CD4-positive, CD25-positive, alpha-beta regulatory T cell (primary cell): ENCODE results near the gene TRPC4AP. TPM values are rescaled to one million over a fixed set of nuclear protein-coding genes. Genes with fewer than 3 reads are reported as not detected.
"Not testable (repeated sequence)": the region's sequence is repeated elsewhere in the genome, so short reads cannot be mapped to it uniquely, and the experiment has no call there.

Source experiments
- ATAC-seq, 2 donors: fragments of 150-1000 bp; cut with Tn5 transposase; one replicate each; pipeline ENCODE4 v1.10.0; 2021; ENCODE audit warnings: low read depth in 2 of 2, moderate number of reproducible peaks in 2 of 2, moderate library complexity in 1 of 2
- DNase-seq, 3 donors: peaks; one replicate each; pipeline versions ENCODE4 v3.0.0 to v3.0.0-alpha.2; 2012 to 2022; ENCODE audit warnings: mixed read lengths in 1 of 3
- H3K27ac ChIP-seq: one replicate; pipeline ENCODE4 v1.7.0; 2013; ENCODE audit warnings: mild to moderate bottlenecking, low read length; ENCODE audit not compliant: insufficient read depth, poor library complexity, severe bottlenecking
- H3K27me3 ChIP-seq: one replicate; pipeline ENCODE4 v1.7.0; 2013; ENCODE audit warnings: low read length; ENCODE audit not compliant: control insufficient read depth, insufficient read depth
- H3K36me3 ChIP-seq: one replicate; pipeline ENCODE4 v1.7.0; 2013; ENCODE audit warnings: mild to moderate bottlenecking, low read length, moderate library complexity; ENCODE audit not compliant: control insufficient read depth, insufficient read depth
- H3K4me1 ChIP-seq: 2 replicates; pipeline ENCODE4 v1.7.0; 2013; ENCODE audit warnings: mild to moderate bottlenecking, low read length; ENCODE audit not compliant: insufficient read depth, control insufficient read depth, poor library complexity, severe bottlenecking
- H3K4me3 ChIP-seq: one replicate; pipeline ENCODE4 v1.7.0; 2013; ENCODE audit warnings: low read depth, mild to moderate bottlenecking, low read length, moderate library complexity
- H3K9me3 ChIP-seq, 2 experiments: 1 replicate in 1 of 2; 2 replicates in 1 of 2; pipeline ENCODE4 v1.7.0; 2013; ENCODE audit warnings: low read length in 2 of 2, mild to moderate bottlenecking in 1 of 2, moderate library complexity in 1 of 2; ENCODE audit not compliant: control insufficient read depth in 2 of 2
- H3K27ac Mint-ChIP-seq, 3 donors: one replicate each; pipeline ENCODE4 v1.8.0; 2020 to 2022; ENCODE audit warnings: mild to moderate bottlenecking in 3 of 3, mixed read lengths in 3 of 3, moderate library complexity in 2 of 3
- H3K27me3 Mint-ChIP-seq: one replicate; pipeline ENCODE4 v1.8.0; 2022; ENCODE audit warnings: mild to moderate bottlenecking, mixed read lengths
- H3K36me3 Mint-ChIP-seq: one replicate; pipeline ENCODE4 v1.8.0; 2020; ENCODE audit warnings: mixed read lengths
- H3K4me1 Mint-ChIP-seq, 4 donors: one replicate each; pipeline ENCODE4 v1.8.0; 2020 to 2022; ENCODE audit warnings: mixed read lengths in 4 of 4, mild to moderate bottlenecking in 1 of 4
- H3K4me3 Mint-ChIP-seq, 4 donors: one replicate each; pipeline ENCODE4 v1.8.0; 2020 to 2022; ENCODE audit warnings: mild to moderate bottlenecking in 4 of 4, mixed read lengths in 4 of 4, moderate library complexity in 3 of 4
- H3K9me3 Mint-ChIP-seq, 7 donors: one replicate each; pipeline ENCODE4 v1.8.0; 2020 to 2022; ENCODE audit warnings: mixed read lengths in 7 of 7, mild to moderate bottlenecking in 3 of 7, moderate library complexity in 2 of 7
- polyA plus RNA-seq, 4 donors: library from polyadenylated mRNA; unstranded; fragments of 300-500 nt; fragmentation: Illumina TruSeq; gene quantifications; one replicate each; pipeline ENCODE4 v1.2.3, GENCODE V29; 2021
- total RNA-seq: library from RNA; stranded (reverse); gene quantifications from one replicate; pipeline ENCODE4 v1.2.3, GENCODE V29; 2022

Gene TRPC4AP
- total and polyA plus RNA-seq, 5 donors from 2014 or later = 58.7 to 76.4 (median 61.2) TPM

DNA sequence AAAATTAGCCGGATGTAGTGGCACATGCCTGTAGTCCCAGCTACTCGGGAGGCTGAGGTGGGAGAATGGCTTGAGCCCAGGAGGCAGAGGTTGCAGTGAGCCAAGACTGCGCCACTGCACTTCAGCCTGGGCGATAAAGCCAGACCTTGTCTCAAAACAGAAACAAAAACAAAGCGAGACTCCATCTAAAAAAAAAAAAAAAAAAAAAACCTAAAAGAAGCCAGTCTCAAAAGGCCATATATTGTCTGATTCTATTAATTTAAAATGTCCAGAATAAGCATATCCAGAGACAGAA, 12.3 kb downstream of the TRPC4AP start:
- not testable (repeated sequence) for ATAC-seq, H3K27me3 Mint-ChIP-seq, H3K9me3 ChIP-seq, DNase-seq, H3K27me3 ChIP-seq, H3K9me3 Mint-ChIP-seq
- peaks cover 19% of the 10 kb centered on the region for H3K36me3 Mint-ChIP-seq
- Histone ChIP-seq H3K4me1 (peaks cover 44% of the 10 kb centered on the region), H3K4me3 (peak overlapping the region; percentile 61), H3K36me3 (peaks cover 14% of the 10 kb centered on the region), H3K27ac (peak overlapping the region; percentile 69)
- peak overlapping the region in 2 of 3 donors; percentile 80 to 88 for H3K27ac Mint-ChIP-seq
- peaks cover 32 to 60% (median 42%) of the 10 kb centered on the region in 4 donors for H3K4me1 Mint-ChIP-seq
- H3K4me3 Mint-ChIP-seq = peak overlapping the region; percentile 46 to 75 (median 60)

DNA sequence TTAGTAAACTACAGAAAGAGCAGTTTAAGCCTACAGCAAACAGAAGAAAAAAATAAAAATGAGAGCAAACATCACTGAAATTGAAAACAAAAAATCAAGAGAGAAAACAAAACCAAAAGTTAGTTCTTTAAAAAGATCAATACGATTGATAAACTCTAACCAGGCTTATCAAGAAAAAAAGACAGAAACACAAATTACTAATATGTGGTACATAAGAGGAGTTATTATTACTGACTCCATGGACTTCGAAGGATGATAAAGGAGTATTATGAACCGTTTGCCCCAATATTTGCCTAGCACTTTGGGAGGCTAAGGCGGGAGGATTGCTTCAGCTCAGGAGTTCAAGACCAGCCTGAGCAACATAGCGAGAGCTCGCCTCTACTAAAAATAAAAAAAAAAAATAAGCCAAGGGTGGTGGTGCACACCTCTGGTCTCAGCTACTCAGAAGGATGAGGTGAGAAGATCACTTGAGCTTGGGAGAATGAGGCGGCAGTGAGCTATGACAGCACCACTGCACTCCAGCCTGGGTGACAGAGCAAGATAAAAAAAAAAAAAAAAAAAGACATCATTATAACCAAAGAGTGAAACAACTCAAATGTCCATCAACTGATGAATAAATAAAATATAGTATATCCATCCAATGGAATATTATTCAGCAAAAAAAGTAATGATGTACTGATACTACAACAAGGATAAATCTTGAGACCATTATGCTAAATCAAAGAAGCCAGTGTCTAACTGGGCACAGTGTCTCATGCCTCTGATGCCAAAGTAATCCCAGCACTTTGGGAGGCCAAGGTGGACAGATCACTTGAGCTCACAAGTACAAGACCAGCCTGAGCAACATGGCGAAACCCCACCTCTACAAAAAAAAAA, 12.9 kb downstream of the TRPC4AP start:
- Mint-ChIP-seq H3K4me3 (peak overlapping the region; percentile 64 to 90 (median 80)), H3K4me1 (peaks cover 29 to 55% (median 37%) of the 10 kb centered on the region in 4 donors), H3K36me3 (peaks cover 23% of the 10 kb centered on the region), H3K27ac (peak overlapping the region; percentile 1 to 88 (median 80)), H3K27me3 (no peaks in the 10 kb centered on the region), H3K9me3 (peaks cover 0 to 1% (median 0%) of the 10 kb centered on the region in 7 donors)
- Histone ChIP-seq H3K36me3 (peaks cover 14% of the 10 kb centered on the region), H3K4me3 (peak overlapping the region; percentile 61), H3K4me1 (peaks cover 40% of the 10 kb centered on the region), H3K27ac (peak overlapping the region; percentile 69), H3K27me3 (no peaks in the 10 kb centered on the region), H3K9me3 (no peaks in the 10 kb centered on the region)
- no peak for DNase-seq
- peak in 1 of 2 donors; percentile 16 for ATAC-seq

GRCh38 chr20:35077872-35078271, 14.7 kb downstream of the TRPC4AP start:
- H3K27ac Mint-ChIP-seq = peak overlapping the region in 1 of 3 donors; percentile 31
- no peaks in the 10 kb centered on the region for H3K27me3 ChIP-seq
- no peaks in the 10 kb centered on the region for H3K9me3 ChIP-seq
- ATAC-seq (no peak), DNase-seq (no peak)
- H3K4me1 ChIP-seq = peaks cover 29% of the 10 kb centered on the region
- H3K4me3 ChIP-seq = no peak overlapping the region
- no peak overlapping the region for H3K27ac ChIP-seq
- H3K9me3 Mint-ChIP-seq = peaks cover 0 to 3% (median 0%) of the 10 kb centered on the region in 7 donors
- no peaks in the 10 kb centered on the region for H3K27me3 Mint-ChIP-seq
- H3K36me3 Mint-ChIP-seq = peaks cover 32% of the 10 kb centered on the region
- H3K4me1 Mint-ChIP-seq = peaks cover 23 to 51% (median 35%) of the 10 kb centered on the region in 4 donors
- H3K36me3 ChIP-seq = peaks cover 14% of the 10 kb centered on the region
- H3K4me3 Mint-ChIP-seq = no peak overlapping the region

DNA sequence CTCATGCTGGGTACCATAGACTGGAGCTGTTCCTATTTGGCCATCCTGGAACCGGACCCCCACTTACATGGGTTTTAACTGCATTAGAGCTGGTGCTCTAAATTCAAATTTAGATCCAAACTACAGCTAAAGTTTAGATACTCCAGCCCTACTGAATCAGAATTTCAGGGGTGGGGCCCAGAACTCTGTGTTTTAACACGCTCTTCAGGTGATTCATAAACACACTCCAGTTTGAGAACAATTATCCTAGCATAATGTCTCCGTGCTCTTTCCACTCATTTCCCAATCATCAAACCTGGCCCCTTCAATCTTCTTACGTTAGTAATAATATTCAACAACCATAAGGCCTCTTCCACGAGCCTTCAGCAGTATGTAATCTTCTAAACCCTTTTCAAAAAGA, 15.3 kb downstream of the TRPC4AP start:
- Mint-ChIP-seq H3K4me3 (no peak overlapping the region), H3K36me3 (peaks cover 37% of the 10 kb centered on the region), H3K4me1 (peaks cover 23 to 47% (median 35%) of the 10 kb centered on the region in 4 donors), H3K9me3 (peaks cover 0 to 3% (median 0%) of the 10 kb centered on the region in 7 donors), H3K27ac (no peak overlapping the region), H3K27me3 (no peaks in the 10 kb centered on the region)
- ATAC-seq (no peak), DNase-seq (no peak)
- Histone ChIP-seq H3K27me3 (no peaks in the 10 kb centered on the region), H3K4me1 (peaks cover 29% of the 10 kb centered on the region), H3K9me3 (no peaks in the 10 kb centered on the region), H3K36me3 (peaks cover 14% of the 10 kb centered on the region), H3K4me3 (no peak overlapping the region), H3K27ac (no peak overlapping the region)

GRCh38 chr20:35071436-35072153, 21.0 kb downstream of the TRPC4AP start:
- H3K4me1 ChIP-seq, H3K4me3 ChIP-seq, H3K4me3 Mint-ChIP-seq, H3K27me3 Mint-ChIP-seq, DNase-seq, ATAC-seq, H3K9me3 Mint-ChIP-seq, H3K27me3 ChIP-seq, H3K27ac ChIP-seq, H3K9me3 ChIP-seq: not testable (repeated sequence)
- Mint-ChIP-seq H3K27ac (peak overlapping the region in 1 of 3 donors; percentile 15), H3K36me3 (peaks cover 50% of the 10 kb centered on the region), H3K4me1 (peaks cover 14 to 46% (median 41%) of the 10 kb centered on the region in 4 donors)
- H3K36me3 ChIP-seq = peaks cover 27% of the 10 kb centered on the region

DNA sequence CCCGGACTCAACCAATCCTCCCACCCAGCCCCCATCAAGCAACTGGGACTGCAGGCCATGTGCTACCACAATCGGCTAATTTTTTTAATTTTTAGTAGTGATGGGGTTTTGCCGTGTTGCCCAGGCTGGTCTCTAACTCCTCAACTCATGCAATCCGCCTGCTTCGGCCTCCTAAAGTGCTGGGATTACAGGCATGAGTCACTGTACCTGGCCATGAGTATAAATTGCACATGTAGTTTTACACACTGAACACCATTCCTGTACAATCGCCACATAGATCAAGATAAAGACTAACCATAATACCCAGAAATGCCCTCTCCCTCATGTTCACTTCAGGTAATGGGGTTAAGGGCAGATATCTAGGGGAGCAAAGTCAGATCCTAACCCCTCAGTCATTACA, 26.4 kb downstream of the TRPC4AP start:
- H3K4me3 Mint-ChIP-seq = no peak overlapping the region
- no peak for ATAC-seq

DNA sequence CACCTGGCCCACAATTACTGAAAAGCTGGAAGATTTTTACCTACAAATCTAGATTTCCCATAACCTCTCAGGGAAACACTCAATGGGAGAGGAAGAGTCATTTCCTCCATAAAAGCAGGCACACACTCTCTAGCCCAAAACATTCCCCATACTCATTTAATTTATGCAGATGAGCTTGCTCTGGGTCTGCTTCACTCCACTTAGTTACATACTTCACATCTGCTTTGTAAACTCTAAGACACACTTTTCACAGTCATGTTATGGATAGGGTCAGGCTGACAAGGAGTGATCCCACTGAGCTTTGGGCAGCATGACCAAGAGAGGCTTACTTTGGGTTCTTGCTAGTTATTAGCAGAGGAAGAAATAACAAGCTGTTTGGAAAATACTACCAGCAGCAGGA, 27.4 kb downstream of the TRPC4AP start:
- Histone ChIP-seq H3K27me3 (no peaks in the 10 kb centered on the region), H3K4me3 (no peak overlapping the region), H3K27ac (no peak overlapping the region), H3K4me1 (peaks cover 21% of the 10 kb centered on the region), H3K36me3 (peaks cover 44% of the 10 kb centered on the region), H3K9me3 (no peaks in the 10 kb centered on the region)
- no peaks in the 10 kb centered on the region for H3K27me3 Mint-ChIP-seq
- DNase-seq (no peak), ATAC-seq (no peak)
- H3K4me1 Mint-ChIP-seq = peaks cover 48 to 81% (median 67%) of the 10 kb centered on the region in 4 donors
- H3K9me3 Mint-ChIP-seq = no peaks in the 10 kb centered on the region
- H3K4me3 Mint-ChIP-seq = peak overlapping the region in 1 of 4 donors; percentile 3
- peaks cover 42% of the 10 kb centered on the region for H3K36me3 Mint-ChIP-seq
- peak overlapping the region in 2 of 3 donors; percentile 43 to 44 for H3K27ac Mint-ChIP-seq

More for the DNA sequence above, 26.4 kb downstream of the TRPC4AP start:
- H3K4me1 Mint-ChIP-seq = peaks cover 51 to 77% (median 70%) of the 10 kb centered on the region in 4 donors
- no peaks in the 10 kb centered on the region for H3K27me3 Mint-ChIP-seq
- peaks cover 43% of the 10 kb centered on the region for H3K36me3 Mint-ChIP-seq
- DNase-seq = no peak
- no peak overlapping the region for H3K27ac Mint-ChIP-seq
- Histone ChIP-seq H3K36me3 (peaks cover 44% of the 10 kb centered on the region), H3K4me1 (peaks cover 23% of the 10 kb centered on the region), H3K27me3 (no peaks in the 10 kb centered on the region), H3K4me3 (no peak overlapping the region), H3K9me3 (no peaks in the 10 kb centered on the region), H3K27ac (no peak overlapping the region)
- no peaks in the 10 kb centered on the region for H3K9me3 Mint-ChIP-seq
